H1 (cell line): ENCODE results near the gene KIT. TPM values are rescaled to one million over a fixed set of nuclear protein-coding genes. Genes with fewer than 3 reads are reported as not detected.

Source experiments
- CTCF ChIA-PET: fragments of 300-600 bp; sonication (Branson Sonifier 250); formaldehyde crosslinking; loops from one replicate; lab custom pipeline; 2021; ENCODE audit not compliant: partially characterized antibody; lab: Charles Lee
- POLR2A ChIA-PET: fragments of 300-600 bp; sonication (Branson Sonifier 250); formaldehyde crosslinking; loops from one replicate; lab custom pipeline; 2021; ENCODE audit warnings: inconsistent platforms; ENCODE audit not compliant: partially characterized antibody; lab: Charles Lee
- DNase-seq, 2 experiments: peaks; one replicate each; pipeline versions ENCODE4 v3.0.0 to v3.0.0-alpha.2; 2010 to 2022; ENCODE audit warnings: low spot score in 2 of 2, low read depth in 1 of 2, mixed read lengths in 1 of 2
- FAIRE-seq: peaks from 2 replicates; lab custom pipeline; 2011; peaks lifted over from hg19 to GRCh38; lab: Jason Lieb, UNC
- H2AFZ ChIP-seq: 2 replicates; pipeline ENCODE4 v1.8.1; 2012; ENCODE audit warnings: low read length, inconsistent platforms
- H2AK5ac ChIP-seq: 2 replicates; pipeline ENCODE4 v1.6.1; 2013; ENCODE audit warnings: low read depth, low read length
- H2BK120ac ChIP-seq: replicated peaks from 2 replicates; pipeline ENCODE3; 2013; ENCODE audit warnings: low read depth, low read length, inconsistent platforms
- H2BK12ac ChIP-seq: 2 replicates; pipeline ENCODE4 v1.6.1; 2013; ENCODE audit warnings: low read depth, low read length
- H2BK15ac ChIP-seq: 2 replicates; pipeline ENCODE4 v1.6.1; 2013; ENCODE audit warnings: low read length
- H2BK20ac ChIP-seq: 2 replicates; pipeline ENCODE4 v1.6.1; 2013; ENCODE audit warnings: low read length
- H2BK5ac ChIP-seq: 2 replicates; pipeline ENCODE4 v1.6.1; 2013; ENCODE audit warnings: low read depth, low read length
- H3K14ac ChIP-seq: 2 replicates; pipeline ENCODE4 v1.6.1; 2013; ENCODE audit warnings: inconsistent platforms; ENCODE audit not compliant: insufficient read length
- H3K18ac ChIP-seq: 2 replicates; pipeline ENCODE4 v1.6.1; 2013; ENCODE audit warnings: low read length; ENCODE audit errors: extremely low read depth
- H3K23ac ChIP-seq: 2 replicates; pipeline ENCODE4 v1.6.1; 2013; ENCODE audit warnings: inconsistent platforms; ENCODE audit not compliant: insufficient read length
- H3K23me2 ChIP-seq: 2 replicates; pipeline ENCODE4 v1.6.1; 2013; ENCODE audit warnings: low read depth, low read length
- H3K27ac ChIP-seq: 2 replicates; pipeline ENCODE4 v1.6.1; 2011; ENCODE audit warnings: low read depth, low read length, inconsistent platforms
- H3K27me3 ChIP-seq, 4 experiments: replicated peaks in 1 of 4; 1 replicate in 1 of 4; 2 replicates in 3 of 4; pipeline versions ENCODE4 v1.6.1 to v1.8.1; 2011 to 2013; ENCODE audit warnings: low read length in 3 of 4, mild to moderate bottlenecking in 3 of 4, inconsistent platforms in 2 of 4, mixed read lengths in 2 of 4, moderate library complexity in 1 of 4; ENCODE audit not compliant: control insufficient read depth in 3 of 4, insufficient read depth in 3 of 4; ENCODE audit errors: extremely low read depth in 1 of 4
- H3K36me3 ChIP-seq, 4 experiments: 2 replicates each; pipeline versions ENCODE4 v1.6.1 to v1.8.1; 2011 to 2013; ENCODE audit warnings: mild to moderate bottlenecking in 4 of 4, low read length in 3 of 4, moderate library complexity in 2 of 4, control low read depth in 1 of 4, inconsistent platforms in 1 of 4; ENCODE audit not compliant: insufficient read depth in 4 of 4, control insufficient read depth in 2 of 4
- H3K4ac ChIP-seq: replicated peaks from 2 replicates; pipeline ENCODE3; 2013; ENCODE audit warnings: low read length, low read depth, mixed read lengths, inconsistent platforms; ENCODE audit not compliant: insufficient read length
- H3K4me1 ChIP-seq, 4 experiments: replicated peaks in 1 of 4; 1 replicate in 1 of 4; 2 replicates in 3 of 4; pipeline versions ENCODE4 v1.6.1 to v1.8.1; 2011 to 2013; ENCODE audit warnings: low read length in 3 of 4, inconsistent platforms in 2 of 4, mixed read lengths in 1 of 4; ENCODE audit not compliant: insufficient read depth in 4 of 4, control insufficient read depth in 3 of 4
- H3K4me2 ChIP-seq, 2 experiments: 2 replicates each; pipeline versions ENCODE4 v1.6.1 to v1.8.1; 2011 to 2013; ENCODE audit warnings: low read depth in 2 of 2, low read length in 2 of 2, control low read depth in 1 of 2, inconsistent platforms in 1 of 2, mild to moderate bottlenecking in 1 of 2; ENCODE audit not compliant: insufficient read depth in 1 of 2
- H3K4me3 ChIP-seq, 4 experiments: fragments of 200-600, 300-600 bp in 1 of 4; sonication (generic), shearing (Covaris generic), sonication (Bioruptor Twin) in 1 of 4; 2 replicates each; pipeline versions ENCODE4 v1.5.1 to v1.8.1; 2011 to 2016; ENCODE audit warnings: low read length in 4 of 4, low read depth in 3 of 4, control low read depth in 2 of 4, inconsistent platforms in 2 of 4, mild to moderate bottlenecking in 2 of 4, mixed read lengths in 1 of 4, moderate library complexity in 1 of 4; ENCODE audit not compliant: insufficient read depth in 2 of 4; ENCODE audit errors: extremely low read depth in 1 of 4
- H3K56ac ChIP-seq: replicated peaks from 2 replicates; pipeline ENCODE3; 2013; ENCODE audit warnings: low read depth, mild to moderate bottlenecking, mixed read lengths, low read length, inconsistent platforms; ENCODE audit not compliant: insufficient read length
- H3K79me1 ChIP-seq: 2 replicates; pipeline ENCODE4 v1.6.1; 2013; ENCODE audit warnings: low read depth, low read length, control low read depth
- H3K79me2 ChIP-seq, 2 experiments: 2 replicates each; pipeline versions ENCODE4 v1.6.1 to v1.8.1; 2012 to 2013; ENCODE audit warnings: low read length in 2 of 2, mild to moderate bottlenecking in 2 of 2, inconsistent platforms in 1 of 2; ENCODE audit not compliant: insufficient read depth in 2 of 2, control insufficient read depth in 1 of 2
- H3K9ac ChIP-seq, 4 experiments: replicated peaks in 1 of 4; 1 replicate in 1 of 4; 2 replicates in 3 of 4; pipeline versions ENCODE4 v1.6.1 to v1.8.1; 2011 to 2013; ENCODE audit warnings: low read depth in 3 of 4, low read length in 3 of 4, control low read depth in 2 of 4, mild to moderate bottlenecking in 2 of 4, moderate library complexity in 2 of 4, inconsistent platforms in 1 of 4; ENCODE audit errors: extremely low read depth in 1 of 4
- H3K9me3 ChIP-seq, 2 experiments: 2 replicates each; pipeline versions ENCODE4 v1.6.1 to v1.8.1; 2012 to 2013; ENCODE audit warnings: mild to moderate bottlenecking in 2 of 2, moderate library complexity in 2 of 2, control low read depth in 1 of 2, inconsistent platforms in 1 of 2, low read depth in 1 of 2, low read length in 1 of 2, mixed read lengths in 1 of 2; ENCODE audit not compliant: insufficient read depth in 2 of 2
- H4K20me1 ChIP-seq, 2 experiments: replicated peaks in 1 of 2; 2 replicates each; pipeline versions ENCODE3 to v1.8.1; 2011 to 2013; ENCODE audit warnings: inconsistent platforms in 2 of 2, low read length in 2 of 2, mild to moderate bottlenecking in 1 of 2; ENCODE audit not compliant: insufficient read depth in 2 of 2, control insufficient read depth in 1 of 2
- H4K5ac ChIP-seq: 2 replicates; pipeline ENCODE4 v1.6.1; 2013; ENCODE audit warnings: low read length, low read depth, mixed read lengths, inconsistent platforms; ENCODE audit not compliant: insufficient read length
- H4K8ac ChIP-seq: 2 replicates; pipeline ENCODE4 v1.8.0; 2013; ENCODE audit warnings: mild to moderate bottlenecking, moderate library complexity, low read length, inconsistent platforms; ENCODE audit not compliant: insufficient read depth; ENCODE audit errors: extremely low read depth
- H4K91ac ChIP-seq: replicated peaks from 2 replicates; pipeline ENCODE3; 2013; ENCODE audit warnings: low read length, mixed read lengths, inconsistent platforms; ENCODE audit not compliant: insufficient read length
- CBX5 ChIP-seq: fragments of 300-800, 300-1000 bp; sonication (generic); IDR thresholded peaks from 2 replicates; pipeline ENCODE4 v1.7.1; 2016; ENCODE audit warnings: antibody characterized with exemption, low read length, low read depth
- CBX8 ChIP-seq: fragments of 300-800, 300-1000 bp; sonication (generic); IDR thresholded peaks from 2 replicates; pipeline ENCODE4 v1.7.1; 2016; ENCODE audit warnings: low read depth, low read length, borderline replicate concordance
- PHF8 ChIP-seq: fragments of 200-600 bp; sonication (generic); conservative IDR thresholded peaks from 2 replicates; pipeline ENCODE4 v1.7.1; 2012; ENCODE audit warnings: low read depth, mild to moderate bottlenecking, inconsistent platforms, low read length, moderate library complexity
- WGBS, 2 experiments: shearing (Covaris generic) in 1 of 2; methylation state at CpG; one replicate each; pipeline versions ENCODE4 v1.1.6 to v1.1.7; 2013 to 2015; ENCODE audit warnings: low lambda C conversion rate in 2 of 2, mixed read lengths in 2 of 2, inconsistent platforms in 1 of 2, low coverage in 1 of 2, missing lambda C conversion rate in 1 of 2; ENCODE audit not compliant: insufficient replicate concordance in 2 of 2, insufficient coverage in 1 of 2, insufficient read length in 1 of 2; ENCODE audit errors: extremely low coverage in 1 of 2, missing lambda C conversion rate in 1 of 2; 5-methylcytosine and 5-hydroxymethylcytosine counted together
- polyA plus RNA-seq, 7 experiments: library from polyadenylated mRNA; depleted of rRNA in 3 of 7; stranded (reverse) in 5 of 7; unstranded in 2 of 7; fragments of >200 nt in 5 of 7; fragments of 200-250 nt in 2 of 7; gene quantifications; 1 replicate in 5 of 7; 2 replicates in 1 of 7; 4 replicates in 1 of 7; pipeline versions ENCODE4 v1.2.1 to v1.2.3, GENCODE V29; 2011 to 2013; ENCODE audit warnings: missing spikeins in 2 of 7, mixed read lengths in 2 of 7
- total RNA-seq: library from RNA; stranded (reverse); fragmentation: NEBNext Ultra II Directional; extraction: Animal tissue kit (Norgen Biotek cat#: 25700); gene quantifications from 2 replicates; pipeline ENCODE4 v1.2.1, GENCODE V29; 2021

KIT gene
- total and polyA plus RNA-seq, 2 of the 8 experiments (the other 6 are each of a cell fraction or from before 2014, with no cell fraction given) = 14.4 to 24.8 TPM

DNA sequence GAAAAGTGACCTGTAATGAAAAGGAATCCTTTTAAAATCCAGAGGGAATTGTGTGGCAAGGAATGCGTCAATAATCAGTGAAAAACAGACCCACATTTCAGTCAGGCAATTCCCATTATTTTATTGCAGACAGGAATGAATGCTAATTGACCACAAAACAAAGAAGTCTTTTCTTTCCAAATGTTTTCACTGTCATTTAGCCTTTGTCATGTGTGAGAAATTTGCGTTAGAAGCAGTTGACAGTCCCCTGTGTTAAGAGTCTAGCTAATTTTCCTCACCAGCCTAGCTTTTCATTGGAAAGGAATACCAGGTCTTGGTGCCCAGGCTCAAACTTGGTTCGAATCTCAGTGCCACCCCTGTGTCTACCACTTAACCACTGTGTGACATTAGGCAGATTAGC, 83.4 kb downstream of the KIT start:
- Histone ChIP-seq H2BK20ac (no peak overlapping the region), H3K23ac (no peak overlapping the region), H3K14ac (no peak overlapping the region), H4K20me1 (no peaks in the 10 kb centered on the region), H3K79me1 (no peaks in the 10 kb centered on the region), H4K91ac (no peak overlapping the region), H3K4ac (no peak overlapping the region), H2AK5ac (no peak overlapping the region), H3K79me2 (no peaks in the 10 kb centered on the region), H3K36me3 (peaks cover 0 to 23% (median 16%) of the 10 kb centered on the region in 4 experiments; a peak in 4 of 8 replicates), H3K4me2 (peak overlapping the region in 1 of 2 experiments; percentile 21; a peak in 1 of 4 replicates), H3K27ac (no peak overlapping the region), H2BK15ac (no peak overlapping the region), H3K9ac (no peak overlapping the region), H3K27me3 (no peaks in the 10 kb centered on the region), H3K56ac (no peak overlapping the region), H2BK12ac (0 out of 2 replicates have a peak overlapping the region, but pooled peaks have one; percentile 41), H3K18ac (no peak overlapping the region), H3K23me2 (no peaks in the 10 kb centered on the region; the same call in 1 of the 2 replicates), H2BK120ac (no peak overlapping the region), H2AFZ (no peak overlapping the region), H2BK5ac (no peak overlapping the region), H3K9me3 (no peaks in the 10 kb centered on the region), H4K8ac (no peak overlapping the region), H4K5ac (no peak overlapping the region), H3K4me3 (no peak overlapping the region), H3K4me1 (peaks cover 0 to 5% (median 2%) of the 10 kb centered on the region in 4 experiments; a peak in 2 of 7 replicates)
- ChIA-PET CTCF (interaction anchor here (0.6 to 1.3 kb wide), 2 partner anchors 12 to 108 kb away, joined by 3 to 4 read pairs; no protein-coding TSS in a partner anchor), POLR2A (no interaction called here)
- FAIRE-seq = no peak
- no peak for DNase-seq
- TF ChIP-seq CBX5 (no peak), PHF8 (no peak), CBX8 (no peak)
- WGBS, 2 experiments = 76% methylated on average over 3 of the region's 3 CpGs; no CpG with 5 or more reads in 1 of the 2 experiments
